ENCODE results near the gene ZBTB2.
"Not testable (repeated sequence)": the region's sequence is repeated elsewhere in the genome, so short reads cannot be mapped to it uniquely, and the experiment has no call there.

Gene ZBTB2

DNA sequence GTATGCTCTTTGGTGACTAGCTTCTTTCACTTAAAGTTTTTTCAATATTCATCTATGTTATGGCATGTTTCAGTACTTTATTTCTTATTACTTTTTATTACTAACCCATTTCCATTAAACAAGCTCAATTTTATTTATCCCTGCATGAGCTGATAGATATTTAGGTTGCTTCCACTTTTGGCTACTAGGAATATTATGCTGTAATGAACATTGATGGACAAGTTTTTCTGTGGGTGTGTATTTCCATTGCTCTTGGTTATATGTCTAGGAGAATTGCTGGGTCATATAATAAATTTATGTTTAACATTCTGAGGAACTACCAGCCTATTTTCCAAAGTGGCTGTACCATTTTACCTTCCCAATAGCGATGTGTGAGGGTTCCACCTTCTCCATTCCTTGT, 69.9 kb downstream of the ZBTB2 start:
- H3K27me3 ChIP-seq (ENCODE audit: low read depth, low read length) = no peaks in the 10 kb centered on the region
- no peak overlapping the region for H2AFZ ChIP-seq (ENCODE audit: low read depth, low read length)
- no peak overlapping the region for H3K4me3 ChIP-seq (ENCODE audit: low read length)
- no peaks in the 10 kb centered on the region for H4K20me1 ChIP-seq (ENCODE audit: insufficient read depth, low read length)
- H3K27ac ChIP-seq (ENCODE audit: low read length) = no peak overlapping the region
- no peaks in the 10 kb centered on the region for H3K9me3 ChIP-seq (ENCODE audit: insufficient read depth, low read length)
- TF ChIP-seq, protein P1, sequence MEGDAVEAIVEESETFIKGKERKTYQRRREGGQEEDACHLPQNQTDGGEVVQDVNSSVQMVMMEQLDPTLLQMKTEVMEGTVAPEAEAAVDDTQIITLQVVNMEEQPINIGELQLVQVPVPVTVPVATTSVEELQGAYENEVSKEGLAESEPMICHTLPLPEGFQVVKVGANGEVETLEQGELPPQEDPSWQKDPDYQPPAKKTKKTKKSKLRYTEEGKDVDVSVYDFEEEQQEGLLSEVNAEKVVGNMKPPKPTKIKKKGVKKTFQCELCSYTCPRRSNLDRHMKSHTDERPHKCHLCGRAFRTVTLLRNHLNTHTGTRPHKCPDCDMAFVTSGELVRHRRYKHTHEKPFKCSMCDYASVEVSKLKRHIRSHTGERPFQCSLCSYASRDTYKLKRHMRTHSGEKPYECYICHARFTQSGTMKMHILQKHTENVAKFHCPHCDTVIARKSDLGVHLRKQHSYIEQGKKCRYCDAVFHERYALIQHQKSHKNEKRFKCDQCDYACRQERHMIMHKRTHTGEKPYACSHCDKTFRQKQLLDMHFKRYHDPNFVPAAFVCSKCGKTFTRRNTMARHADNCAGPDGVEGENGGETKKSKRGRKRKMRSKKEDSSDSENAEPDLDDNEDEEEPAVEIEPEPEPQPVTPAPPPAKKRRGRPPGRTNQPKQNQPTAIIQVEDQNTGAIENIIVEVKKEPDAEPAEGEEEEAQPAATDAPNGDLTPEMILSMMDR (IDR thresholded peaks at IDR 0.05; ENCODE audit: low read depth, low read length) = no peak
- TF ChIP-seq EZH2phosphoT487 (IDR thresholded peaks at IDR 0.05; ENCODE audit: low read depth) = no peak
- H3K9ac ChIP-seq (ENCODE audit: low read length) = no peak overlapping the region
- H3K79me2 ChIP-seq (ENCODE audit: low read length) = no peaks in the 10 kb centered on the region
- H3K4me2 ChIP-seq (ENCODE audit: low read length) = no peak overlapping the region
- H3K4me1 ChIP-seq (ENCODE audit: low read length) = peaks cover 4% of the 10 kb centered on the region
- no peaks in the 10 kb centered on the region for H3K36me3 ChIP-seq (replicated peaks; ENCODE audit: low read depth, low read length)

DNA sequence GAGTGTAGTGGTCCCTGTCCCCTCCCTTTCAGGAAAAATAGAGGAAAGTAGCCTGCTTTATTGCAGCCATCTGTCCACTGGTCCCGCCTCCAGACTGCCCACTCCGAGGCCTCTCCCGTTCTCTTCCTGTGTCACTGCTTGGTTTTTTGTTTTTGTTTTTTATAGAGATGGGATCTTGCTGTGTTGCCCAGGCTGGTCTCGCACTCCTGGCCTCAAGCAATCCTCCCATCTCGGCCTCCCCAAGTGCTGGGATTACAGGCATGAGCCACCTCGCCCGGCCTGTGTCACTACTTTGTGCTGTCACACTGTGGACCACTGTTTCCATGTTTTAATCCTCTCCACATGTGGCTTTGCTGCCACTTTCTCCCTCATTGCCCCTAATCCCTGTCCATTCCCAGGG, 71.2 kb downstream of the ZBTB2 start:
- TF ChIP-seq, protein P1 (IDR thresholded peaks at IDR 0.05; ENCODE audit: low read depth, low read length) = no peak
- TF ChIP-seq EZH2phosphoT487 (IDR thresholded peaks at IDR 0.05; ENCODE audit: low read depth) = no peak
- Histone ChIP-seq H3K9ac (ENCODE audit: low read length) (no peak overlapping the region), H2AFZ (ENCODE audit: low read depth, low read length) (no peak overlapping the region), H3K79me2 (ENCODE audit: low read length) (no peaks in the 10 kb centered on the region), H3K4me1 (ENCODE audit: low read length) (peaks cover 4% of the 10 kb centered on the region), H3K36me3 (replicated peaks; ENCODE audit: low read depth, low read length) (no peaks in the 10 kb centered on the region), H4K20me1 (ENCODE audit: insufficient read depth, low read length) (no peaks in the 10 kb centered on the region), H3K9me3 (ENCODE audit: insufficient read depth, low read length) (no peaks in the 10 kb centered on the region), H3K27ac (ENCODE audit: low read length) (no peak overlapping the region), H3K4me2 (ENCODE audit: low read length) (no peak overlapping the region), H3K27me3 (ENCODE audit: low read depth, low read length) (no peaks in the 10 kb centered on the region), H3K4me3 (ENCODE audit: low read length) (no peak overlapping the region)

DNA sequence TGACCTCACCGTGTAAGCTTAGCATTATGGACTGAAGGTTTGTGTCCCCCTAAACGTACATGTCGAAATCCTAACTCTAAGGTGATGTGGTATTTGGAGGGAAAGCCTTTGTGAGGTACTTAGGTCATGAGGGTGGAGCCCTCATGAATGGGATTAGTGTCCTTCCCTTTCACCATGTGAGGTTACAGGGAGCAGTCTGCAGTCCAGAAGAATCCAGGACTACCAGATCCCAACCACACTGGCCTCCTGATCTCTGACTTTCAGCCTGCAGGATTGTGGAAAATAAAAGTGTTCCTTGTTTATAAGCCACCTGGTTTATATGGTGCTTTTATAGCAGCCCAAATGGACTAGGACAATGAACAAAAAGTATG, 73.4 kb downstream of the ZBTB2 start:
- Histone ChIP-seq H3K79me2 (ENCODE audit: low read length) (no peaks in the 10 kb centered on the region), H3K9me3 (ENCODE audit: insufficient read depth, low read length) (no peaks in the 10 kb centered on the region), H3K4me3 (ENCODE audit: low read length) (no peak overlapping the region), H3K27ac (ENCODE audit: low read length) (no peak overlapping the region), H2AFZ (ENCODE audit: low read depth, low read length) (no peak overlapping the region), H3K4me2 (ENCODE audit: low read length) (no peak overlapping the region), H3K27me3 (ENCODE audit: low read depth, low read length) (no peaks in the 10 kb centered on the region), H3K4me1 (ENCODE audit: low read length) (no peaks in the 10 kb centered on the region), H4K20me1 (ENCODE audit: insufficient read depth, low read length) (no peaks in the 10 kb centered on the region), H3K36me3 (replicated peaks; ENCODE audit: low read depth, low read length) (no peaks in the 10 kb centered on the region), H3K9ac (ENCODE audit: low read length) (no peak overlapping the region)
- TF ChIP-seq EZH2phosphoT487 (IDR thresholded peaks at IDR 0.05; ENCODE audit: low read depth) = no peak
- TF ChIP-seq, protein P1 (IDR thresholded peaks at IDR 0.05; ENCODE audit: low read depth, low read length) = no peak

DNA sequence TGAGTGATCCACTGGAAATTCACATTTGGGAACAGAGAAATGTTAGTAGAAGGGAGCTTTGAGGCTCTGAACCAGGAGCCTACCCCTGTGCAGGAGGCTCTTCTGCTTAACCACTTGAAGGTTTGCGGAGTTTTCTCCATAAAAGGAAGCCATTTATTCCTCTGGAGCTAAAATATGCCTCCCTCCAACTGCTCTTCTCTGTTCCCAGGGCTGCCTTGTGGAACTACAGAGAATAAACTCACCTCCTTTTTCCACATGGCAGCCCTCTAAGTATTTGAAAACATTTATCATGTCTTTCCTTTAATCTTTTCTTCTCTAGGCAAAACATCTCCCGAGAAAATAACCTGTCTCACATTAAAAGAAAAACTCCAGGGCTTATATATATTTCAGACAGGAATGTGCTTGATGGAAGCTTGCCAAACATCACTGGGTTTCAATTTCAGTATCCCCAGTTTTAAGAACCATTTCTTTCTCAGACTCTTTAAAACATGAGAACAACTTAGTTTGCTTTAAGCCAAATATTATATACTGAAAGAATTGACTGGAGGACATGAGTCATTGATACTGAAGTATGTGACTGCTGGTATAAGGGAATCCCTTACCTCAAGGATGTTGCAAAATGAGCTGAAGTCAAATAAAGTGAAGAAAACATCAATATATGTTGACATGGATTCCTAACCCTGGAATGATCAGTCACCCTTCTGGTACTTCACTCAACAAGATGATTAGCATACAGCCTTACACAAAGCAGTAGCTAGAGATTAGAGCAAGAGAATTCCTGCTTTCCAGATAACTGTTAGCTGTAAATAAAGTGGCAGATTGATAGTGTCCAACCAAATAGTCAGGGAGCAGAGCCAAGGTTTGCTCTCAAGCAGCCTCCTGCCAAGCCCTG, 74.0 kb downstream of the ZBTB2 start:
- Histone ChIP-seq H3K27ac (ENCODE audit: low read length) (no peak overlapping the region), H3K4me2 (ENCODE audit: low read length) (no peak overlapping the region), H3K36me3 (replicated peaks; ENCODE audit: low read depth, low read length) (no peaks in the 10 kb centered on the region)

DNA sequence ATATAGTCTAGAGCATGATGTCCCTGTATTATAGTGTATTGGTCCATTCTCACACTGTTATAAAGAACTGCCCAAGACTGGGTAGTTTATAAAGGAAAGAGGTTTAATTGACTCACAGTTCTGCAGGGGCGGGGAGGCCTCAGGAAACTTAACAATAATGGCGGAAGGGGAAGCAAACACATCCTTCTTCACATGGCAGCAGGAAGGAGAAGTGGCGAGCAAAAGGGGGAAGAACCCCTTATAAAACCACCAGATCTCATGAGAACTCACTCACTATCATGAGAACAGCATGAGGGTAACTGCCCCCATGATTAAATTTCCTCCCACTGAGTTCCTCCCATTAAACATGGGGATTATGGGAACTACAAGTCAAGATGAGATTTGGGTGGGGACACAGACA, 75.7 kb downstream of the ZBTB2 start:
- not testable (repeated sequence) for H3K79me2 ChIP-seq (ENCODE audit: low read length); H3K4me2 ChIP-seq (ENCODE audit: low read length); H3K36me3 ChIP-seq (replicated peaks; ENCODE audit: low read depth, low read length); H3K9ac ChIP-seq (ENCODE audit: low read length); H3K4me1 ChIP-seq (ENCODE audit: low read length); H3K9me3 ChIP-seq (ENCODE audit: insufficient read depth, low read length); H3K27ac ChIP-seq (ENCODE audit: low read length); H3K4me3 ChIP-seq (ENCODE audit: low read length); H3K27me3 ChIP-seq (ENCODE audit: low read depth, low read length); H4K20me1 ChIP-seq (ENCODE audit: insufficient read depth, low read length); H2AFZ ChIP-seq (ENCODE audit: low read depth, low read length)

More for the DNA sequence above, 74.0 kb downstream of the ZBTB2 start:
- Histone ChIP-seq H3K9me3 (ENCODE audit: insufficient read depth, low read length) (no peaks in the 10 kb centered on the region), H2AFZ (ENCODE audit: low read depth, low read length) (no peak overlapping the region), H3K27me3 (ENCODE audit: low read depth, low read length) (no peaks in the 10 kb centered on the region), H3K79me2 (ENCODE audit: low read length) (no peaks in the 10 kb centered on the region), H3K4me1 (ENCODE audit: low read length) (no peaks in the 10 kb centered on the region), H4K20me1 (ENCODE audit: insufficient read depth, low read length) (no peaks in the 10 kb centered on the region), H3K4me3 (ENCODE audit: low read length) (no peak overlapping the region), H3K9ac (ENCODE audit: low read length) (no peak overlapping the region)
- TF ChIP-seq EZH2phosphoT487 (IDR thresholded peaks at IDR 0.05; ENCODE audit: low read depth) = no peak
- TF ChIP-seq, protein P1 (IDR thresholded peaks at IDR 0.05; ENCODE audit: low read depth, low read length) = no peak

All from OCI-LY3 (cell line).